IMR-90 (cell line): ENCODE results near the gene FAM221A. TPM values are rescaled to one million over a fixed set of nuclear protein-coding genes. Genes with fewer than 3 reads are reported as not detected.
A peak's percentile ranks its signal among the peaks of the same experiment; 100 is the strongest.

ENCODE experiments used
- ATAC-seq: fragments of 200-7000 bp; cut with Tn5 transposase; 2 replicates; pipeline ENCODE4 v1.9.1; 2020; ENCODE audit warnings: low read depth, mild to moderate bottlenecking, moderate library complexity
- BruUV-seq: library from RNA; stranded (reverse); fragments of 400-500 nt; replicated peaks from 2 replicates; lab custom pipeline; 2021; lab: Mats Ljungman, UMichigan
- CTCF ChIA-PET: fragments of 300-600 bp; formaldehyde crosslinking; extraction: SDS; loops from one replicate; lab custom pipeline; 2021; ENCODE audit warnings: antibody characterized with exemption; lab: Yijun Ruan, JAX
- POLR2A ChIA-PET: fragments of 300-600 bp; sonication (Branson Sonifier 250); formaldehyde crosslinking; loops from one replicate; lab custom pipeline; 2022; ENCODE audit warnings: antibody characterized with exemption; ENCODE audit not compliant: unreplicated experiment; lab: Charles Lee
- DNase-seq: peaks from one replicate; pipeline ENCODE4 v3.0.0; 2013
- H2AFZ ChIP-seq: replicated peaks from 2 replicates; pipeline ENCODE3; 2013; ENCODE audit warnings: low read length, mild to moderate bottlenecking; ENCODE audit not compliant: poor library complexity
- H2AK5ac ChIP-seq: 2 replicates; pipeline ENCODE4 v1.6.1; 2013; ENCODE audit warnings: low read depth, low read length, inconsistent platforms
- H2AK9ac ChIP-seq: replicated peaks from 2 replicates; pipeline ENCODE3; 2013; ENCODE audit warnings: mild to moderate bottlenecking, low read depth, low read length, moderate library complexity; ENCODE audit not compliant: poor library complexity
- H2BK120ac ChIP-seq: 2 replicates; pipeline ENCODE4 v1.6.1; 2013; ENCODE audit warnings: low read depth, low read length, inconsistent platforms
- H2BK15ac ChIP-seq: 3 replicates; pipeline ENCODE4 v1.6.1; 2013; ENCODE audit warnings: low read depth, low read length, inconsistent platforms
- H2BK20ac ChIP-seq: 2 replicates; pipeline ENCODE4 v1.6.1; 2013; ENCODE audit warnings: low read depth, mild to moderate bottlenecking, inconsistent platforms, low read length, moderate library complexity
- H2BK5ac ChIP-seq: 2 replicates; pipeline ENCODE4 v1.6.1; 2013; ENCODE audit warnings: mild to moderate bottlenecking, low read depth, low read length, inconsistent platforms; ENCODE audit not compliant: poor library complexity, severe bottlenecking
- H3K14ac ChIP-seq: replicated peaks from 2 replicates; pipeline ENCODE4 v1.6.1; 2013; ENCODE audit warnings: low read depth, low read length, inconsistent platforms
- H3K18ac ChIP-seq: 2 replicates; pipeline ENCODE4 v1.6.1; 2013; ENCODE audit warnings: low read depth, low read length, control low read depth
- H3K23ac ChIP-seq: 2 replicates; pipeline ENCODE4 v1.6.1; 2013; ENCODE audit warnings: low read depth, low read length, inconsistent platforms
- H3K27ac ChIP-seq: 2 replicates; pipeline ENCODE4 v1.5.1; 2013; ENCODE audit warnings: mild to moderate bottlenecking, control low read depth, low read length; ENCODE audit not compliant: insufficient read depth
- H3K27me3 ChIP-seq: 2 replicates; pipeline ENCODE4 v1.6.1; 2013; ENCODE audit warnings: low read length; ENCODE audit not compliant: control insufficient read depth, insufficient read depth
- H3K36me3 ChIP-seq: 2 replicates; pipeline ENCODE4 v1.6.1; 2013; ENCODE audit warnings: low read length, mixed read lengths; ENCODE audit not compliant: control insufficient read depth, insufficient read depth
- H3K4ac ChIP-seq: 2 replicates; pipeline ENCODE4 v1.6.1; 2013; ENCODE audit warnings: low read depth, low read length, inconsistent platforms
- H3K4me1 ChIP-seq: 2 replicates; pipeline ENCODE4 v1.6.1; 2013; ENCODE audit warnings: low read length, mixed read lengths; ENCODE audit not compliant: control insufficient read depth, insufficient read depth
- H3K4me2 ChIP-seq: 2 replicates; pipeline ENCODE4 v1.6.1; 2013; ENCODE audit warnings: low read depth, mild to moderate bottlenecking, control low read depth, low read length, moderate library complexity
- H3K4me3 ChIP-seq: 2 replicates; pipeline ENCODE4 v1.5.1; 2013; ENCODE audit warnings: low read depth, mild to moderate bottlenecking, control low read depth, low read length, moderate library complexity; ENCODE audit not compliant: insufficient read depth
- H3K56ac ChIP-seq: 2 replicates; pipeline ENCODE4 v1.6.1; 2013; ENCODE audit warnings: low read length, inconsistent platforms; ENCODE audit not compliant: insufficient read depth; ENCODE audit errors: extremely low read depth
- H3K79me1 ChIP-seq, 2 experiments: 2 replicates each; pipeline ENCODE4 v1.6.1; 2013; ENCODE audit warnings: low read length in 2 of 2, inconsistent platforms in 1 of 2, low read depth in 1 of 2
- H3K9ac ChIP-seq: 2 replicates; pipeline ENCODE4 v1.6.1; 2013; ENCODE audit warnings: low read depth, low read length, control low read depth
- H3K9me1 ChIP-seq: 2 replicates; pipeline ENCODE4 v1.6.1; 2013; ENCODE audit warnings: low read length, inconsistent platforms; ENCODE audit not compliant: insufficient read depth
- H3K9me3 ChIP-seq: 2 replicates; pipeline ENCODE4 v1.6.1; 2013; ENCODE audit warnings: low read length; ENCODE audit not compliant: control insufficient read depth, insufficient read depth
- H4K20me1 ChIP-seq: 2 replicates; pipeline ENCODE4 v1.6.1; 2013; ENCODE audit warnings: low read length, inconsistent platforms; ENCODE audit not compliant: insufficient read depth
- H4K5ac ChIP-seq: 2 replicates; pipeline ENCODE4 v1.6.1; 2013; ENCODE audit warnings: mild to moderate bottlenecking, low read depth, low read length, control low read depth
- H4K8ac ChIP-seq, 2 experiments: 2 replicates each; pipeline ENCODE4 v1.6.1; 2013; ENCODE audit warnings: low read depth in 2 of 2, low read length in 2 of 2, control low read depth in 1 of 2, inconsistent platforms in 1 of 2
- H4K91ac ChIP-seq: 2 replicates; pipeline ENCODE4 v1.6.1; 2013; ENCODE audit warnings: low read depth, low read length, inconsistent platforms; ENCODE audit not compliant: insufficient read depth
- CEBPB ChIP-seq: IDR thresholded peaks from 2 replicates; pipeline ENCODE4 v1.6.1; 2012; ENCODE audit warnings: low read depth, low read length, improper control_type of control experiment
- CHD1 ChIP-seq: IDR thresholded peaks from 2 replicates; pipeline ENCODE4 v1.6.1; 2012; ENCODE audit warnings: low read depth, low read length, improper control_type of control experiment
- FOS ChIP-seq: fragments of 150-350 bp; IDR thresholded peaks from 2 replicates; pipeline ENCODE4 v1.6.1; 2016; ENCODE audit warnings: low read depth, low read length
- MAFK ChIP-seq: IDR thresholded peaks from 2 replicates; pipeline ENCODE4 v1.6.1; 2012; ENCODE audit warnings: low read depth, low read length, improper control_type of control experiment
- MAZ ChIP-seq: IDR thresholded peaks from 2 replicates; pipeline ENCODE4 v1.6.1; 2012; ENCODE audit warnings: low read depth, mild to moderate bottlenecking, low read length, improper control_type of control experiment, moderate library complexity, borderline replicate concordance
- NFE2L2 ChIP-seq: fragments of 150-350 bp; IDR thresholded peaks from 2 replicates; pipeline ENCODE4 v1.6.1; 2016; ENCODE audit warnings: low read depth, mild to moderate bottlenecking, low read length
- RCOR1 ChIP-seq: IDR thresholded peaks from 2 replicates; pipeline ENCODE4 v1.6.1; 2012; ENCODE audit warnings: mild to moderate bottlenecking, low read length, improper control_type of control experiment; ENCODE audit not compliant: insufficient replicate concordance
- WGBS, 2 experiments: methylation state at CpG; one replicate each; pipeline versions ENCODE4 v1.1.5 to v1.1.7; 2013; ENCODE audit warnings: missing lambda C conversion rate in 2 of 2; ENCODE audit not compliant: insufficient read length in 1 of 2; ENCODE audit errors: extremely low coverage in 2 of 2; 5-methylcytosine and 5-hydroxymethylcytosine counted together
- dilution Hi-C: fragments of 300-500 bp; cut with HindIII; formaldehyde crosslinking; loops from one replicate; pipeline ENCODE4 v1.14.3; 2018; ENCODE audit warnings: low sequenced_read_pairs; ENCODE audit not compliant: unreplicated experiment
- in situ Hi-C: fragments of 300-500 bp; cut with MboI; formaldehyde crosslinking; loops from 3 replicates; pipeline ENCODE4 v1.14.3; 2019; ENCODE audit warnings: low sequenced_read_pairs, inconsistent platforms, mixed read lengths
- intact Hi-C: fragments of 100-400 bp; cut with micrococcal nuclease; formaldehyde crosslinking; loops from 2 replicates; pipeline ENCODE4 v1.10.0; 2022
- polyA plus RNA-seq, 3 experiments: library from polyadenylated mRNA; depleted of rRNA; stranded (reverse); fragments of >200 nt; gene quantifications; 2 replicates each; pipeline ENCODE4 v1.2.3, GENCODE V29; 2012; ENCODE audit warnings: low replicate concordance in 1 of 3
- total RNA-seq: library from RNA; depleted of rRNA; stranded (reverse); fragments of >200 nt; gene quantifications from 2 replicates; pipeline ENCODE4 v1.2.3, GENCODE V29; 2012
- TF ChIP-seq, protein P1 (sequence below): fragments of 150-350 bp; IDR thresholded peaks from 2 replicates; pipeline ENCODE4 v1.6.1; 2017; ENCODE audit warnings: mild to moderate bottlenecking, antibody characterized with exemption, low read length, low read depth

The FAM221A gene
- total and polyA plus RNA-seq, 2 of the 4 experiments (the other 2 are of a cell fraction): 1.1 to 2.1 TPM

DNA sequence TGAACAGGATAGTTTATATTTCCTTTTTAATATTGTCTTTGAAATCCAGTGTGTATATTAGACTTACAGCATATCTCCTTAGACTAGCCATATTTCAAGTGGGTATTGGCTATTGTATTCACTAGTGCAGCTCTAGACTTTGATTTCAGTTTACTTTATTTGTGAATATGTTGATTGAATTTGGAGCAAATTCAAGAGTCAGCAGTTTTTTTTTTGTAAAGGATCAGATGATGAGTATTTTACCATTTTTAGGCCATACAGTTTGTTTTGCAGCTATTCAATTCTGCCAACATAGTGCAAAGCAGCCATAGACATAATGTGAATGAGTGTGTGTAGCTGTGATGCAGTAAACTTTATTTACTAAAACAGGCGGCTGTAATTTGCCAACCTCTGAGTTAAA, 34.6 kb downstream of the FAM221A start:
- Histone ChIP-seq H2BK5ac (no peak overlapping the region), H4K8ac (no peak overlapping the region), H3K9ac (no peak overlapping the region), H2AK5ac (no peak overlapping the region), H3K9me1 (no peaks in the 10 kb centered on the region), H3K4ac (no peak overlapping the region), H2BK20ac (no peak overlapping the region), H3K79me1 (no peaks in the 10 kb centered on the region), H3K14ac (no peak overlapping the region), H3K36me3 (no peaks in the 10 kb centered on the region), H4K5ac (no peak overlapping the region), H2BK15ac (no peak overlapping the region), H2AFZ (no peak overlapping the region), H3K18ac (no peak overlapping the region), H3K4me2 (no peak overlapping the region), H3K27me3 (no peaks in the 10 kb centered on the region), H4K91ac (no peak overlapping the region), H3K27ac (no peak overlapping the region), H2AK9ac (no peak overlapping the region), H3K56ac (no peak overlapping the region), H3K9me3 (no peaks in the 10 kb centered on the region), H3K4me1 (peaks cover 2% of the 10 kb centered on the region; the same call in 1 of the 2 replicates), H4K20me1 (no peaks in the 10 kb centered on the region; the same call in 1 of the 2 replicates), H3K4me3 (no peak overlapping the region), H2BK120ac (0 out of 2 replicates have a peak overlapping the region, but pooled peaks have one; percentile 11), H3K23ac (no peak overlapping the region)
- DNase-seq: no peak
- CTCF ChIA-PET: interaction anchor here (0.7 to 1.1 kb wide), 2 partner anchors 442 to 705 kb away, joined by 3 to 5 read pairs; no protein-coding TSS in a partner anchor
- dilution Hi-C loops (loop anchor here (25.0 kb wide), 1 partner anchor 127 kb away; the partner anchor contains the start of gene CCDC126), in situ Hi-C loops (no loop called here), intact Hi-C loops (loop anchor here (5.0 to 10.0 kb wide), 3 partner anchors 62 to 953 kb away; partner anchors contain the start of gene PALS2)
- no peak for TF ChIP-seq FOS
- TF ChIP-seq MAFK: peak; percentile 88
- TF ChIP-seq, protein P1, sequence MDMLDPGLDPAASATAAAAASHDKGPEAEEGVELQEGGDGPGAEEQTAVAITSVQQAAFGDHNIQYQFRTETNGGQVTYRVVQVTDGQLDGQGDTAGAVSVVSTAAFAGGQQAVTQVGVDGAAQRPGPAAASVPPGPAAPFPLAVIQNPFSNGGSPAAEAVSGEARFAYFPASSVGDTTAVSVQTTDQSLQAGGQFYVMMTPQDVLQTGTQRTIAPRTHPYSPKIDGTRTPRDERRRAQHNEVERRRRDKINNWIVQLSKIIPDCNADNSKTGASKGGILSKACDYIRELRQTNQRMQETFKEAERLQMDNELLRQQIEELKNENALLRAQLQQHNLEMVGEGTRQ: no peak
- no peak for TF ChIP-seq NFE2L2
- TF ChIP-seq CEBPB: no peak
- no peak for TF ChIP-seq CHD1
- no peak for TF ChIP-seq RCOR1
- TF ChIP-seq MAZ: no peak
- no peak for ATAC-seq
- WGBS, 2 experiments: no CpG with 5 or more reads among the region's 1 CpG
- POLR2A ChIA-PET: no interaction called here
- no TSS peak for BruUV-seq
